ENCODE data around the gene DDA1. TPM values are rescaled to one million over a fixed set of nuclear protein-coding genes. Genes with fewer than 3 reads are reported as not detected.

DDA1 gene
- total and polyA plus RNA-seq, 9 of the 15 experiments (the other 6 are each of a cell fraction or from before 2014, with no cell fraction given), result 1.4 to 83.8 (median 33.8) TPM

DNA sequence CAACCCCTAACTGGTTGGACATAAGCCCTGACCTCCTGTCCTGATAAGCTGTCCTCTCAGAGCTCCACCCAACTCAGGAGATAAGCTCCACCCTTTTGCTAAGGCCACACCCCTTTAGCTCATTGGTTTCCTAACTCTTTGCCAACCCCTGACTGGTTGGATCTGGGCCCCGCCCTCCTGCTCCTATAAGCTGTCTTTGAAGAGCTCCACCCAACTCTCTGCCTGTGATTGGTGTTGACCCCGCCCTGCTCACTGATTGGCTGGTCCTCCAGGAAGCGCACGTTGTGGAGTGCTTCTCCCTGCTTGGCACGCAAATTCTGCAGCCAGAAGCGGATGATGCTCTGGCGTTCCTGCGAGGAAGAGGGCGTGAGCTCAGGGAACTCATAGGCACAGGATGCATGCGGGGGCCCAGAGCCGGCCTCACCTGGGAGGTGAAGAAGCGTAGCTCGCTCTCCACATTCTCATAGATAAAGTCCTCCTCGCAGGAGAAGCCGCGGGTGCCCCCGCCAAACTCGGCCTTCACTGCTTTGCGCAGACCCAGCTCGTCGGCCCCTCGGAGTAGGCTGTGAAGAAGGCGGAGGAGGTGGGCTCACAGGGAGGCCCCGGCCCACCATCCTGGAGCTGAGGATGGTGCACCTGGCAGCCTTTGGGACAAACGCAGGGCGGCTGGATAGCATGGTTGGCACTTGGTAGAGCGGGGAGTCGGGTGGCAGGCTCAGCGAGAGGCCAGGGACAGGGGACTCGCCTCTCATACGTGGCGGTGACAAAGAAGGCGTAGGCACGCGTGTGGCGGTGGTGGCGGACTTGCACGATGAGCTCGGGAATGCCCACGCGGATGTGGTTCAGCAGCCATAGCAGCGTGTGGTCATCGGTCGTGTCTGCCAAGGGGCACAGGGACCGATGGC, 23.6 kb downstream of the DDA1 start (continued):
- TF ChIP-seq FOXK2 (conservative IDR thresholded peaks at IDR 0.05 in 1 of 2, IDR thresholded peaks at IDR 0.05 in 1 of 2; ENCODE audit: low read depth in 2 of 2) (0 out of 4 replicates have a peak, but pooled peaks of 1 of the 2 experiments have one; percentile 49), THRB (CRISPR knock-in tag; conservative IDR thresholded peaks at IDR 0.05) (no peak), AFF4 (CRISPR knock-in tag; IDR thresholded peaks at IDR 0.05) (no peak), TOE1 (IDR thresholded peaks at IDR 0.05; ENCODE audit: borderline replicate concordance) (no peak), TOE1 (CRISPR knock-in tag; IDR thresholded peaks at IDR 0.05; ENCODE audit: borderline replicate concordance, low read depth) (no peak), RBBP5 (IDR thresholded peaks at IDR 0.05; ENCODE audit: borderline replicate concordance, insufficient read depth, low read length, poor library complexity, severe bottlenecking) (no peak), ZNF586 (CRISPR knock-in tag; conservative IDR thresholded peaks at IDR 0.05) (no peak), ZBTB43 (CRISPR knock-in tag; IDR thresholded peaks at IDR 0.05) (no peak), ETV1 (tag; conservative IDR thresholded peaks at IDR 0.05; ENCODE audit: low read depth) (no peak), PHF20 (IDR thresholded peaks at IDR 0.05; ENCODE audit: partially characterized antibody) (no peak), FOS (IDR thresholded peaks at IDR 0.05; ENCODE audit: extremely low read depth, insufficient read length) (peak; percentile 95)
- TF ChIP-seq, protein P1, sequence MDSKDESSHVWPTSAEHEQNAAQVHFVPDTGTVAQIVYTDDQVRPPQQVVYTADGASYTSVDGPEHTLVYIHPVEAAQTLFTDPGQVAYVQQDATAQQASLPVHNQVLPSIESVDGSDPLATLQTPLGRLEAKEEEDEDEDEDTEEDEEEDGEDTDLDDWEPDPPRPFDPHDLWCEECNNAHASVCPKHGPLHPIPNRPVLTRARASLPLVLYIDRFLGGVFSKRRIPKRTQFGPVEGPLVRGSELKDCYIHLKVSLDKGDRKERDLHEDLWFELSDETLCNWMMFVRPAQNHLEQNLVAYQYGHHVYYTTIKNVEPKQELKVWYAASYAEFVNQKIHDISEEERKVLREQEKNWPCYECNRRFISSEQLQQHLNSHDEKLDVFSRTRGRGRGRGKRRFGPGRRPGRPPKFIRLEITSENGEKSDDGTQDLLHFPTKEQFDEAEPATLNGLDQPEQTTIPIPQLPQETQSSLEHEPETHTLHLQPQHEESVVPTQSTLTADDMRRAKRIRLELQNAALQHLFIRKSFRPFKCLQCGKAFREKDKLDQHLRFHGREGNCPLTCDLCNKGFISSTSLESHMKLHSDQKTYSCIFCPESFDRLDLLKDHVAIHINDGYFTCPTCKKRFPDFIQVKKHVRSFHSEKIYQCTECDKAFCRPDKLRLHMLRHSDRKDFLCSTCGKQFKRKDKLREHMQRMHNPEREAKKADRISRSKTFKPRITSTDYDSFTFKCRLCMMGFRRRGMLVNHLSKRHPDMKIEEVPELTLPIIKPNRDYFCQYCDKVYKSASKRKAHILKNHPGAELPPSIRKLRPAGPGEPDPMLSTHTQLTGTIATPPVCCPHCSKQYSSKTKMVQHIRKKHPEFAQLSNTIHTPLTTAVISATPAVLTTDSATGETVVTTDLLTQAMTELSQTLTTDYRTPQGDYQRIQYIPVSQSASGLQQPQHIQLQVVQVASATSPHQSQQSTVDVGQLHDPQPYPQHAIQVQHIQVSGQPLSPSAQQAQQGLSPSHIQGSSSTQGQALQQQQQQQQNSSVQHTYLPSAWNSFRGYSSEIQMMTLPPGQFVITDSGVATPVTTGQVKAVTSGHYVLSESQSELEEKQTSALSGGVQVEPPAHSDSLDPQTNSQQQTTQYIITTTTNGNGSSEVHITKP (IDR thresholded peaks at IDR 0.05; ENCODE audit: partially characterized antibody), result no peak
- TF ChIP-seq, protein P2, sequence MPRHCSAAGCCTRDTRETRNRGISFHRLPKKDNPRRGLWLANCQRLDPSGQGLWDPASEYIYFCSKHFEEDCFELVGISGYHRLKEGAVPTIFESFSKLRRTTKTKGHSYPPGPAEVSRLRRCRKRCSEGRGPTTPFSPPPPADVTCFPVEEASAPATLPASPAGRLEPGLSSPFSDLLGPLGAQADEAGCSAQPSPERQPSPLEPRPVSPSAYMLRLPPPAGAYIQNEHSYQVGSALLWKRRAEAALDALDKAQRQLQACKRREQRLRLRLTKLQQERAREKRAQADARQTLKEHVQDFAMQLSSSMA (CRISPR knock-in tag; IDR thresholded peaks at IDR 0.05), result no peak

All from K562 (cell line).